ENCODE results near the gene DHRSX.
"Not testable (repeated sequence)": the region's sequence is repeated elsewhere in the genome, so short reads cannot be mapped to it uniquely, and the experiment has no call there.

Gene DHRSX

GRCh38 chrX:2397229-2398063 is 103.3 kb downstream of the DHRSX start:
- no peak for DNase-seq

- DNase-seq = no peak
These were observed 105.3 kb downstream of the DHRSX start for GRCh38 chrX:2395261-2395992.

GRCh38 chrX:2391869-2392606 is 108.7 kb downstream of the DHRSX start:
- no peak for DNase-seq

GRCh38 chrX:2390754-2391153 is 110.0 kb downstream of the DHRSX start:
- DNase-seq = no peak

- DNase-seq = not testable (repeated sequence)
These were observed 111.0 kb downstream of the DHRSX start for GRCh38 chrX:2389731-2390130.

GRCh38 chrX:2389324-2389723 is 111.5 kb downstream of the DHRSX start:
- DNase-seq = no peak

- DNase-seq = no peak
These were observed 112.1 kb downstream of the DHRSX start for GRCh38 chrX:2388669-2389068.

- no peak for DNase-seq
These were observed 113.0 kb downstream of the DHRSX start for GRCh38 chrX:2387614-2388239.

- no peak for DNase-seq
These were observed 115.6 kb downstream of the DHRSX start for GRCh38 chrX:2385224-2385623.

GRCh38 chrX:2384486-2384885 is 116.3 kb downstream of the DHRSX start:
- no peak for DNase-seq

- DNase-seq = no peak
These were observed 117.0 kb downstream of the DHRSX start for GRCh38 chrX:2383735-2384134.

GRCh38 chrX:2383144-2383543 is 117.6 kb downstream of the DHRSX start:
- no peak for DNase-seq

GRCh38 chrX:2382433-2383048 is 118.2 kb downstream of the DHRSX start:
- DNase-seq = not testable (repeated sequence)

- no peak for DNase-seq
These were observed 124.6 kb downstream of the DHRSX start for GRCh38 chrX:2376166-2376565.

- DNase-seq = no peak
These were observed 126.7 kb downstream of the DHRSX start for GRCh38 chrX:2374086-2374485.

GRCh38 chrX:2373615-2374014 is 127.2 kb downstream of the DHRSX start:
- no peak for DNase-seq

- DNase-seq = no peak
These were observed 129.6 kb downstream of the DHRSX start for GRCh38 chrX:2371026-2371711.

GRCh38 chrX:2370456-2370855 is 130.3 kb downstream of the DHRSX start:
- DNase-seq = no peak

- DNase-seq = no peak
These were observed 131.6 kb downstream of the DHRSX start for GRCh38 chrX:2369206-2369605.

- no peak for DNase-seq
These were observed 140.0 kb downstream of the DHRSX start for GRCh38 chrX:2360731-2361130.

All from nucleus accumbens (tissue), 56 donors.